Activated naive CD8-positive, alpha-beta T cell treated with anti-CD3 and anti-CD28 coated beads, Interleukin-2, amount 50 U/mL, for 24 hours (primary cell): ENCODE measurements around the gene VIPAS39.

ENCODE experiments used
- ATAC-seq: fragments of 150-1000 bp; cut with Tn5 transposase; one replicate; pipeline ENCODE4 v1.10.0; 2021
- DNase-seq: peaks from one replicate; pipeline ENCODE4 v3.0.0; 2021
- H3K27ac Mint-ChIP-seq: one replicate; pipeline ENCODE4 v1.8.0; 2021; ENCODE audit warnings: mild to moderate bottlenecking, mixed read lengths
- H3K27me3 Mint-ChIP-seq: one replicate; pipeline ENCODE4 v1.8.0; 2021; ENCODE audit warnings: mixed read lengths
- H3K36me3 Mint-ChIP-seq: one replicate; pipeline ENCODE4 v1.8.0; 2021; ENCODE audit warnings: low read depth, mixed read lengths
- H3K4me1 Mint-ChIP-seq: one replicate; pipeline ENCODE4 v1.8.0; 2021; ENCODE audit warnings: mixed read lengths
- H3K4me3 Mint-ChIP-seq: one replicate; pipeline ENCODE4 v1.8.0; 2021; ENCODE audit warnings: mild to moderate bottlenecking, moderate library complexity, mixed read lengths
- H3K9me3 Mint-ChIP-seq: one replicate; pipeline ENCODE4 v1.8.0; 2021; ENCODE audit warnings: mixed read lengths

Gene VIPAS39

GRCh38 chr14:77457522-77458248 is at the start of gene VIPAS39, which contains the start of gene AHSA1:
TSS of gene VIPAS39 (minus strand) at chr14:77457601. CDS start at chr14:77454102, 3,499 bp downstream.
TSS of gene AHSA1 (plus strand) at chr14:77458093. CDS start at chr14:77458190, 97 bp downstream.
- DNase-seq, result peak; percentile 90
- H3K27ac Mint-ChIP-seq, result peak within 1 kb of the TSS; percentile 100
- H3K4me1 Mint-ChIP-seq, result peaks cover 36% of the 10 kb centered on the region
- H3K36me3 Mint-ChIP-seq, result peaks cover 43% of the 10 kb centered on the region
- H3K4me3 Mint-ChIP-seq, result peak within 1 kb of the TSS; percentile 100
- peak; percentile 98 for ATAC-seq
- no peaks in the 10 kb centered on the region for H3K9me3 Mint-ChIP-seq
- no peaks in the 10 kb centered on the region for H3K27me3 Mint-ChIP-seq

GRCh38 chr14:77505031-77505430 is 47.6 kb upstream of the VIPAS39 start:
- no peak overlapping the region for H3K27ac Mint-ChIP-seq
- DNase-seq (no peak), ATAC-seq (no peak)

GRCh38 chr14:77503138-77503537 is 45.7 kb upstream of the VIPAS39 start:
- H3K9me3 Mint-ChIP-seq, result peaks cover 5% of the 10 kb centered on the region
- ATAC-seq, result no peak
- DNase-seq, result no peak
- no peak overlapping the region for H3K27ac Mint-ChIP-seq
- H3K4me3 Mint-ChIP-seq, result no peak overlapping the region
- H3K27me3 Mint-ChIP-seq, result peaks cover 17% of the 10 kb centered on the region
- H3K36me3 Mint-ChIP-seq, result peaks cover 8% of the 10 kb centered on the region
- peaks cover 2% of the 10 kb centered on the region for H3K4me1 Mint-ChIP-seq

More at GRCh38 chr14:77505031-77505430, 47.6 kb upstream of the VIPAS39 start:
- Mint-ChIP-seq H3K36me3 (peaks cover 11% of the 10 kb centered on the region), H3K9me3 (peaks cover 5% of the 10 kb centered on the region), H3K4me1 (no peaks in the 10 kb centered on the region), H3K4me3 (no peak overlapping the region), H3K27me3 (peaks cover 7% of the 10 kb centered on the region)

GRCh38 chr14:77502109-77502782 is 44.8 kb upstream of the VIPAS39 start:
- Mint-ChIP-seq H3K27ac (no peak overlapping the region), H3K4me3 (no peak overlapping the region), H3K4me1 (peaks cover 6% of the 10 kb centered on the region), H3K9me3 (peaks cover 5% of the 10 kb centered on the region), H3K36me3 (peaks cover 6% of the 10 kb centered on the region), H3K27me3 (peaks cover 26% of the 10 kb centered on the region)
- no peak for DNase-seq
- no peak for ATAC-seq

- ATAC-seq (peak; percentile 16), DNase-seq (peak; percentile 4)
- Mint-ChIP-seq H3K4me3 (peak overlapping the region; percentile 53), H3K4me1 (peaks cover 6% of the 10 kb centered on the region), H3K9me3 (peaks cover 5% of the 10 kb centered on the region), H3K36me3 (peaks cover 4% of the 10 kb centered on the region), H3K27ac (no peak overlapping the region), H3K27me3 (peaks cover 35% of the 10 kb centered on the region)
Measured at GRCh38 chr14:77498984-77499527, 41.7 kb upstream of the VIPAS39 start.

GRCh38 chr14:77498120-77498979 is 40.9 kb upstream of the VIPAS39 start, which contains the start of gene ISM2:
TSS of gene ISM2 (minus strand) at chr14:77498816. CDS start at chr14:77498793, 23 bp downstream.
- Mint-ChIP-seq H3K27me3 (peaks cover 35% of the 10 kb centered on the region), H3K9me3 (peaks cover 4% of the 10 kb centered on the region), H3K4me3 (peak within 1 kb of the TSS; percentile 59), H3K27ac (no peak within 1 kb of the TSS), H3K4me1 (peaks cover 6% of the 10 kb centered on the region), H3K36me3 (peaks cover 3% of the 10 kb centered on the region)
- peak; percentile 78 for ATAC-seq
- DNase-seq, result peak; percentile 48

- H3K27ac Mint-ChIP-seq, result no peak overlapping the region
- no peaks in the 10 kb centered on the region for H3K9me3 Mint-ChIP-seq
- H3K4me3 Mint-ChIP-seq, result no peak overlapping the region
- H3K36me3 Mint-ChIP-seq, result no peaks in the 10 kb centered on the region
- peaks cover 6% of the 10 kb centered on the region for H3K4me1 Mint-ChIP-seq
- H3K27me3 Mint-ChIP-seq, result peaks cover 31% of the 10 kb centered on the region
- DNase-seq (no peak), ATAC-seq (no peak)
Measured at GRCh38 chr14:77495334-77495733, 37.9 kb upstream of the VIPAS39 start.

GRCh38 chr14:77491056-77491455 is 33.7 kb upstream of the VIPAS39 start:
- no peak overlapping the region for H3K27ac Mint-ChIP-seq
- ATAC-seq, result no peak
- no peak for DNase-seq
- H3K9me3 Mint-ChIP-seq, result no peaks in the 10 kb centered on the region
- H3K4me1 Mint-ChIP-seq, result no peaks in the 10 kb centered on the region
- H3K4me3 Mint-ChIP-seq, result no peak overlapping the region
- H3K27me3 Mint-ChIP-seq, result peaks cover 4% of the 10 kb centered on the region
- no peaks in the 10 kb centered on the region for H3K36me3 Mint-ChIP-seq

GRCh38 chr14:77490347-77490986 is 33.1 kb upstream of the VIPAS39 start:
- no peaks in the 10 kb centered on the region for H3K9me3 Mint-ChIP-seq
- H3K27me3 Mint-ChIP-seq, result no peaks in the 10 kb centered on the region
- DNase-seq, result no peak
- no peak overlapping the region for H3K4me3 Mint-ChIP-seq
- H3K27ac Mint-ChIP-seq, result no peak overlapping the region
- H3K36me3 Mint-ChIP-seq, result no peaks in the 10 kb centered on the region
- no peaks in the 10 kb centered on the region for H3K4me1 Mint-ChIP-seq
- ATAC-seq, result no peak

- no peak overlapping the region for H3K27ac Mint-ChIP-seq
- DNase-seq (no peak), ATAC-seq (no peak)
- H3K4me1 Mint-ChIP-seq, result no peaks in the 10 kb centered on the region
- H3K4me3 Mint-ChIP-seq, result no peak overlapping the region
- no peaks in the 10 kb centered on the region for H3K36me3 Mint-ChIP-seq
- H3K27me3 Mint-ChIP-seq, result no peaks in the 10 kb centered on the region
- H3K9me3 Mint-ChIP-seq, result no peaks in the 10 kb centered on the region
Measured at GRCh38 chr14:77489041-77489440, 31.6 kb upstream of the VIPAS39 start.

- Mint-ChIP-seq H3K36me3 (no peaks in the 10 kb centered on the region), H3K27me3 (no peaks in the 10 kb centered on the region), H3K4me3 (no peak overlapping the region), H3K27ac (no peak overlapping the region), H3K9me3 (no peaks in the 10 kb centered on the region), H3K4me1 (no peaks in the 10 kb centered on the region)
- ATAC-seq (no peak), DNase-seq (no peak)
Measured at GRCh38 chr14:77488558-77488957, 31.2 kb upstream of the VIPAS39 start.

GRCh38 chr14:77485901-77486678 is 28.7 kb upstream of the VIPAS39 start:
- no peak for DNase-seq
- H3K9me3 Mint-ChIP-seq, result no peaks in the 10 kb centered on the region
- H3K36me3 Mint-ChIP-seq, result no peaks in the 10 kb centered on the region
- H3K27me3 Mint-ChIP-seq, result no peaks in the 10 kb centered on the region
- ATAC-seq, result no peak
- H3K27ac Mint-ChIP-seq, result no peak overlapping the region
- H3K4me3 Mint-ChIP-seq, result no peak overlapping the region
- H3K4me1 Mint-ChIP-seq, result no peaks in the 10 kb centered on the region

- H3K9me3 Mint-ChIP-seq, result no peaks in the 10 kb centered on the region
- ATAC-seq, result no peak
- DNase-seq, result no peak
- no peaks in the 10 kb centered on the region for H3K4me1 Mint-ChIP-seq
- H3K4me3 Mint-ChIP-seq, result no peak overlapping the region
- no peaks in the 10 kb centered on the region for H3K36me3 Mint-ChIP-seq
- no peaks in the 10 kb centered on the region for H3K27me3 Mint-ChIP-seq
- no peak overlapping the region for H3K27ac Mint-ChIP-seq
Measured at GRCh38 chr14:77485256-77485655, 27.9 kb upstream of the VIPAS39 start.
